ENCODE results near the gene CINP.
"Not testable (repeated sequence)": the region's sequence is repeated elsewhere in the genome, so short reads cannot be mapped to it uniquely, and the experiment has no call there.

CINP gene

DNA sequence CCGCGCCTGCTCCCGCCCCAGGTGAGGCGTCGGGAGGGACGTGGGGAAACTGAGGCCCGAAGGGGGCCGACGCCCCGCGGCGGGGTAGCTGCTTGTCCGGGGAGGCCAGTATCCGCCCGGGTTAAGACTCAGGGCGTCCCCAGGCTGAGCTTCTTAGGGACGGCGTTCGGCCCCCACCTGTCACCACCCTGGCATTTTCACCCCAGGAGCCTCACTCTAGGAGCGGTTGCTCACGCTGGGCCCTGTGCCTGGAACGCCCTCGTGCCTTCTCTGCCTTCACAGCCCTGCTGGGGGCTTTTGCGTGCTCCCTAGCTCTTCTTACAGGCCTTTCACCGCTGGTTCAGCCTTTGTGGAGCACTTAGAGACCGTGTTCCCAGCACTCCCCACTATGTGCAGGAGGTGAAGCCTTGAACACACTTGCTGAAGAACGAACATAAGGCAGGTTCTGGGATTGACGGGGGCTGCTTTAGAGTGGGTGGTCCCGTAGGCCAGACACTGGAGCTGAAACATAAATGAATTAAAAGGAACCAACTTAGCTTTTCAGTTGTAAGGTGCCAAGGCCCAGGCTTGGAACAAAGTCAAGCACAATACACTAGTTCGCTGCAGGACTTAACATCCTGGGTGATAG lies 42.5 kb downstream of the CINP start:
- peak; percentile 44 for DNase-seq (ENCODE audit: low read depth)

DNA sequence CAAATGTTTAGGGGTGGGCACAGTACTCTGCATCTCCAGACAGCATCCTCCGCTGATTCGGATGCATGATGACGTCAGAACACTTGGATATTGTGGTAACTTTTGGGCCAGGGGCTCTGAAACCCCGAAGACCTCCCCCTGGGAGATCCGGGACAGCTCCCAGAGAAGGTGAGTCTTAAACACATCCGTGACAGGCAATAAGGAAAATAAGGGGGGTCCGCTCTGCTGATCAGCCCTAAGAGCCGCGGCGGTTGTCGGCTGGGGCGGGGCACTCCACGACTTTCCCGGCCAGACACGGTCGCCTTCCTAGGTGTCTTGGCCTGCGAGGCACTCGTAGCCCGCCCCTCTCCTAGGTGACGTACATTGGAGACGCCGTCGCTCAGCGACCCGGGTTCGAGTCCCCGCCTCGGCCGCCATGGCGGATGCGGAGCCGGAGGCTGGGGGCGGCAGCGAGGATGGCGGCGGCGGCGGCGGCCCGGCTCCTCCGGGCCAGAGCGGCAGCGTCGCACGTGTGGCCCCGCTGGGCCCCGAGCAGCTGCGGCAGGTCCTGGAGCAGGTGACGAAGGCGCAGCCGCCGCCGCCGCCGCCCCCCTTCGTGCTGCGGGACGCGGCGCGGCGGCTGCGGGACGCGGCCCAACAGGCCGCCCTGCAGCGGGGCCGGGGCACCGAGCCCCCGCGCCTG lies 43.2 kb downstream of the CINP start, which contains the start of gene ZNF839:
Gene ZNF839 (plus strand): TSS at position 396 of the 682 bp plus-strand sequence. CDS start 20 bp downstream, at position 416.
- peak; percentile 89 for DNase-seq (ENCODE audit: low read depth)

DNA sequence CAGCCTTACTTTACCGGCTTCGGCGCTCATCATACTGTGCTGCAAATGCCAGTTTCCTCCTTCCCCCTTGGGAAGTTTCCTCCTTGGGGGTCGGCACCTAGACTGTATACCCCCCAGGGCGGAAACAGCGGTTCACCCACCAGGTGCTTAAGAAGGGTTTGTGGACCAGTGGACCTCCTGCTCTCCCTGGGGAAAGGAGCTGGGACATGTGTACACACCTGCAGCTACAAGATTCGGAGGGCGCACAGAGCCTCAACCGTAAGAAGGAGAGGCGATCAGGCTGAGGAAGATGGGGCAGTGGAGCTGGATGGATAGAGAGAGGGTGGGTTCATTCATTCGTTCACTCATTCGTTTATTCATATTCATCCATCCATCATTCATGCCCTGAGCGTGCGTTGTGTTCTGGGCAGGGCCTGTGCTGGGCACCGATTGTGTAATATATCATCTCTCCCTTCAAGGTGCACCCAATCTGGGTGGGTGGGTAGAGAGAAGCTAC lies 43.9 kb downstream of the CINP start:
- DNase-seq (ENCODE audit: low read depth), result no peak

DNA sequence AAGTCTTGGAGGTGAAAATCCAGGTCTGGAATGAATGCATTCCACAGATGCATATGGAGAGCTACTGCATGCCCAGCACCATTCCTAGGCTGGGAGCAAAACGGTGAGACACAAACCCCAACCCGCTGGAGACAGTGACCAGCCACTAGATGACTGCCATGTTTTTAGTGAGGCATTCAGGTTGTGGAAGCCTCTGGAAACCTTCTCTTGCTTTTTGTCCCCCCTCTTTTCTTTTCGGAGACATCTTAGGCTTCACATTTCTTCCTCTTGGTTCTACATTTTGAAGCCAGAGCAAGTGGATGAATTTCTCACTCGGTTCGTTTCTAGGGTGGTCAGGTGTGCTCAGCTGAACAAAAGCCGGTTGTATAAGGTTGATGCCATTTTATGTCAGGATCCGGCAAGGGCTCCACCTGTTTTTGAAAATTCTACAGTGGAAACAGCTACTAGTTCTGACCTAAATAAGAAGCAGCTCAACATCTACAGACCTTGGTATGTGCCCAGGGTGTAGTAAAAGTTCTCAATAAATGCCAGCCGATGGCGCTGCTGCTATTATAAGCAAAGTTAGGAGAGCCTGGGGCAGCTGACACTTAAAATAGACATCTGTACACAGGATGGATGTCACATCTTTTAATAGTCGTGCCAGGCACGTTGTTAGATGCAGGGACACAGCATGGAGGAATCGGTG lies 45.0 kb downstream of the CINP start:
- no peak for DNase-seq (ENCODE audit: low read depth)

DNA sequence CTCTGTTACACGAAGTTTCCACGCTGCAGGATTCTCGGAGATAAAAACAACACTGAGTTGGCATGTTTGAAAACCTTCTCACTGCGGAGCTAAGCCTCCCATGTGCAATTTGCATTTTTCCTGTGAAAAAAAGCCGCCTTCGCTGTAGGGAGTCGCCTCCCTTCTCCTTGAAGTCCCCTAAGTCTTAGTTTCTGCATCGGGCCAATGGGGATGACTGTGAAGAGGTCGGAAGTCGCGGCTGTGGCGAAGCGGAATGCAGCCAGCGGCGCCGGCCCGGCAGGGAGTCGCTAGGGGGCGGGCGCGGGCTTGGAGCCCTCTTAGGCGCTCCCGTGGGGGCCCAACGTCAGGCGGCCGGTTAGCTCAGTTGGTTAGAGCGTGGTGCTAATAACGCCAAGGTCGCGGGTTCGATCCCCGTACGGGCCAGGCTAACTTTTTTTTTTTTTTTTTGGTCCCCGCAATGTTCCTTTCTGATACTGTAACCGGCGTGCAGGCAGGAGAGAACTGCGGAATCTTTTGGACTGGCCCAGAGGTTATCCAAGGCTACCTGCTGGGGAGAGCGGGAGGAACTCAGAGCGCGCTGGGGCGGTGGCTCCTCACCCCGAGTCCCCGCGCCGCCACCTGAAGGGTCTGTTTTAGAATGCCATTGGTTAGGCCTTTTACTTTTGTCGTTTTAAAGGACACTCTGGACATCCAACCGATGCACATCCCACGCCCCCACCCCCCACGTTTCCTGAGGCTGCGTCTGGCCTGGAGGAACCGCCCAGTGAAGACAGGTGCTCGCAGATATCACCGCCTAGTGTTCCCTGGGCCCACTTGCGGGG lies 45.7 kb downstream of the CINP start:
- peak; percentile 90 for DNase-seq (ENCODE audit: low read depth)

DNA sequence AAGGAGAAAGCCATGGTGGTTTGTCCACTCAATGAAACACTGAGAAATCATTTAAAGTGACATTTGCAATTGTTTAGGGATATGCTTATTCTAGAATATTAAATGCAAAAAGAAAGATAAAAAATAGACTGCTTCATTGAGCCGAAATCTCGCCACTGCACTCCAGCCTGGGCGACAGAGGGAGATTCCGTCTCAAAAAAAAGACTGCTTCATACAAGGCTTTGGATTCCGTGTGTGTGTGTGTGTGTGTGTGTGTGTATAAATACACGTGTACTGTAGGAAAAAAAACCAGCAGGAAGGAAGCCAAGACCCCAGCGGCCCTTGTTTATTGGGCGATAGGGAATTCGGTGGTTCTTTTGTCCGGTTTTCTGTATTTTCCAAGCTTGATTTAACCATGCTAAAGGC lies 46.4 kb downstream of the CINP start:
- DNase-seq (ENCODE audit: low read depth), result peak; percentile 74

DNA sequence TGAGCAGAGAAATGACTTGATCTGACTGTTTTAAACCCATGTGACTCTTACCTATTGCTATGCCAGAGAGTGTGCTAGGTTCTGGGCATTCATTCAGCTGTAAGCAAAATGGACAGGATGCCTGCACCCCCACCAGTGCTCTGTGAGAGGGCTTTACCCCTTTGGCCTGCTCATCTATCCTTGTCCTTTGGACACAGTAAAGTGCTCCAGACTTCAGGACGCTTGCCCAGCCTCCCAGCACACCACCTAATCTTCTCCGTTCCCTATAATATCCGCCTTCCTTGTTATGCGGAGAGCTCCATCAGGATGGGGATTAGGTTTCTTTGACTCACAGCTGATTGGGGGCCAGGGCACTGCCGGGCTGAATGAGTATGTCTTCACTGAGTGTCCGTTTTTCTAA lies 47.6 kb downstream of the CINP start:
- DNase-seq (ENCODE audit: low read depth), result no peak

DNA sequence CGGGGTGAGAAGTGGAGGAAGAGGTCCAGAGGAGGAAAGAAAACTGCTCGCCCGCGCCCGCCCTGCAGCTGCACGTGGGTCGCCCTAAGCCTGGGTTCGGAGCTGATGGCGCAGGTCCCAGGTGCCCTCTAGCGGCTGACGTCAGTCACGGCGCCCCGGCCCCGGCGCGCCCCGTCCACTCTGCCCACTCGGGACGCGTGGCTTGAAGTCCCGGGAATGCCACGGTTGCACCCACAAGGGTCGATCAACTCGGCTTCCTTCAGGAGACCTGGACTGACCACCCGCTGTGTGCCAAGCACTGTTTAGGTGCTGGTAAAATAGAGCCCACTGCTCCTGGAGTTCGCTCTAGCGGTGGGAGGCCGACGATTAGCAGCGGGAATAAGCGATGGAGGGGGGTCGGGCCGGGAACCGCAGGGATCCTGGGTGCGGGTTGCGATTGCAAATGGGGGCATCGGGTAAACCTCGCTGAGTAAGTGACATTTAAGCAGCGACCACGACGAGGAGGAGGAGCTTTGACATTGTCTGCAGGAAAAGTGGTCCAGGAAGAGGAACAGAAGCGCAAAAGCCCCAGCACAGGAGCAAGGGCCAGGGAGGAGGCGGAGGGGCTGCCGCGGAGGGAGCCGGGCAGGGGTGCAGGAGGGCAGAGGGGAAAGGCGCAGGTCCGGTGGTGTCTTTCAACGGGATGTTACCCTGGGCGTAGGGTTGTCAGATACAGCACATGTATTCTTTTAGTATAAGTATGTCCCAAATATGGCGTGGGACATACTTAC lies 48.3 kb downstream of the CINP start:
- DNase-seq (ENCODE audit: low read depth), result peak; percentile 77

DNA sequence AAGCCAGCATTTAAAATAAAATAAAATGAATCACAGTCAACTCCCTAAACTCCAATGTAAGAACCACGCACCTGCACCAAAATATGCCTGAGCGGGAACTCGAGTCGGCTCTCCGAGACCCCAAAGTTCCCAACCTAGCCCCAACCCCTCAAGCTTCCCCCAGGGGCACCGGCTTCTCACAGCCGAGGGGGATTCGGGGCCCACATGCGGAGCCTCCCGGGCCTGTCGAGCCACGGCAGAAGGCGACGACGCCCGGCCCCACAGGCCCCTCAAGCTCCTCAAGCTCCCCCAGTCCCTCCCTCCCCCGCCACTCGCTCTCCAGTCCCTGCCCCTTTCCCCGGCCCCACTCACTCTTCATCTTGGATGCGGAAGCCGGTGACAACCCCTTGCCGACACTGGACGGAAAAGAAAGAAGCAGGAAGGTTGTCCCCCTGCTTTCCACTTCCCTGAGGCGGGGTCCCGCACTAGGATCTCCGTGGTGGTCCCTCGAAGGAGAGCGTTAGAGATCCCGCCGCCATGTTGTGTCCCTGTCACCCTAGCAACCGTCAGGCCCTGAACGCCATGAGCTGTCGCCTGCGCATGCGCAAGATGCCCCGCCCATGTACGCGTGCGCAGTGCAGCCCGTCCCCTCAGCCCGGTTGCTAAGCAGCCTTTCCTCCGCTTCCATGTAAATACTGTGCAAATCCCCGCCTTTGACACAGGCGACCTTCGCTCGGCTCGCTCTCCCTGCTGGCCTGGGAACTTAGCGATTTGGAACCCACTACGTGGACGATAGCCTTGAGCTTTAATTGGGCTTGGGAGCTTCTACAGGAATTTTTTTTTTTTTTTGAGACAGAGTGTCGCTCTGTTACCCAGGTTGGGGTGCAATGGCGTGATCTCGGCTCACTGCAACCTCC lies 57.8 kb downstream of the CINP start, which contains the start of gene MOK:
Gene MOK (minus strand): TSS at position 554 of the 896 bp plus-strand sequence. CDS start 196 bp downstream, at position 358.
- DNase-seq (ENCODE audit: low read depth), result peak; percentile 97

DNA sequence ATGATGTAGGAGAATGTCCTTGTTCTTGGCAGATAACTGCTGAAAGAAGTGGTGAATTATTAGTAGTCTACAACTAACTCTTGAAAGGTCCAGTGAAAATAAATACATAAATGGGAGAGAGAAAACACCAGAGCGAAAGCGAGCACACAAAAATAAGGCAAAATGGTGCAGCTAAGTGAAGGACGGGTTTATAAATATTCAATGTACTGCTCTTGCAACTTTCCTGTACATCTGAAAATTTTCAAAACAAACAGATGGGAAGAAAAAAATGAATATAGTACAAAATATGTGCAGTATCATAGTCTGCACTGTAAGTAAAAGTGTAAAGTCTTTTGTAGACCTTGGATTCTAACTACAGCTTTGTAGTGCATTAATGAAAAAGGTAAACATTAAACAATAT lies 59.0 kb downstream of the CINP start:
- no peak for DNase-seq (ENCODE audit: low read depth)

DNA sequence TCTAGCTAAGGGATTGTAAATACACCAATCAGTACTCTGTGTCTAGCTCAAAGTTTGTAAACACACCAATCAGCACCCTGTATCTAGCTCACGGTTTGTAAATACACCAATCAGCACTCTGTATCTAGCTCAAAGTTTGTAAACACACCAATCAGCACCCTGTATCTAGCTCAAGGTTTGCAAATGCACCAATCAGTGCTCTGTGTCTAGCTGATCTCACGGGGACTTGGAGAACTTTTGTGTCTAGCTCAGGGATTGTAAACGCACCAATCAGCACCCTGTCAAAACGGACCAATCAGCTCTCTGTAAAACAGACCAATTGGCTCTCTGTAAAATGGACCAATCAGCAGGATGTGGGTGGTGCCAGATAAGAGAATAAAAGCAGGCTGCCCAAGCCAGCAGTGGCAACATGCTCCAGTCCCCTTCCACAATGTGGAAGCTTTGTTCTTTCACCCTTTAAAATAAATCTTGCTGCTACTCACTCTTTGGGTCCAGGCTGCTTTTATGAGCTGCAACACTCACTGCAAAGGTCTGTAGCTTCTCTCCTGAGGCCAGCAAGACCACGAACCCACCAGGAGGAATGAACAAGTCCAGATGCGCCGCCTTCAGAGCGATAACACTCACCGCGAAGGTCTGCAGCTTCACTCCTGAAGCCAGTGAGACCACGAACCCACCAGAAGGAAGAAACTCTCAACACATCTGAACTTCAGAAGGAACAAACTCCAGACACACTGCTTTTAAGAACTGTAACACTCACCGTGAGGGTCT lies 64.2 kb downstream of the CINP start:
- not testable (repeated sequence) for DNase-seq (ENCODE audit: low read depth)
